SU-DHL-6 (cell line): Measurements from ENCODE around the gene BMP10.

ENCODE experiments used
- H2AFZ ChIP-seq: fragments of 200-600 bp; sonication (generic); 2 replicates; pipeline ENCODE4 v1.6.1; 2014; ENCODE audit warnings: low read depth, mild to moderate bottlenecking, moderate library complexity, mixed read lengths, antibody characterized with exemption, low read length; ENCODE audit not compliant: severe bottlenecking
- H3F3A ChIP-seq: fragments of 200-600 bp; shearing (Covaris generic); 2 replicates; pipeline ENCODE4 v1.6.0; 2016; ENCODE audit warnings: antibody characterized with exemption, mild to moderate bottlenecking; ENCODE audit not compliant: insufficient read depth
- H3K27ac ChIP-seq: fragments of 200-600 bp; sonication (generic); 2 replicates; pipeline ENCODE4 v1.5.1; 2016; ENCODE audit warnings: low read depth, mild to moderate bottlenecking, low read length, moderate library complexity, mixed read lengths
- H3K27me3 ChIP-seq: fragments of 200-600 bp; sonication (generic), shearing (Covaris generic); 2 replicates; pipeline ENCODE4 v1.6.0; 2014; ENCODE audit warnings: mild to moderate bottlenecking, low read length
- H3K36me3 ChIP-seq: fragments of 200-600 bp; sonication (generic); 2 replicates; pipeline ENCODE4 v1.6.1; 2014; ENCODE audit warnings: mild to moderate bottlenecking, low read length, mixed read lengths
- H3K4me2 ChIP-seq: fragments of 300-600, 200-600 bp; shearing (Covaris generic), sonication (generic); 2 replicates; pipeline ENCODE4 v1.6.0; 2014; ENCODE audit warnings: low read length, low read depth, mild to moderate bottlenecking; ENCODE audit not compliant: poor library complexity, severe bottlenecking
- H3K4me3 ChIP-seq: fragments of 200-600 bp; sonication (generic); 2 replicates; pipeline ENCODE4 v1.5.1; 2014; ENCODE audit warnings: antibody characterized with exemption, low read length, mild to moderate bottlenecking, mixed read lengths; ENCODE audit not compliant: insufficient read depth, poor library complexity, severe bottlenecking
- H3K79me2 ChIP-seq: fragments of 200-600 bp; sonication (generic); 2 replicates; pipeline ENCODE4 v1.6.1; 2014; ENCODE audit warnings: mild to moderate bottlenecking, low read length, moderate library complexity; ENCODE audit not compliant: insufficient read depth
- H3K9ac ChIP-seq: fragments of 200-600 bp; sonication (generic); 2 replicates; pipeline ENCODE4 v1.7.0; 2014; ENCODE audit warnings: mild to moderate bottlenecking, low read length
- H3K9me2 ChIP-seq: fragments of 200-600 bp; sonication (generic); replicated peaks from 2 replicates; pipeline ENCODE4 v1.6.1; 2014; ENCODE audit warnings: low read length; ENCODE audit not compliant: insufficient read depth
- H3K9me3 ChIP-seq: fragments of 200-600 bp; sonication (generic); 2 replicates; pipeline ENCODE4 v1.6.1; 2014; ENCODE audit warnings: low read length, mixed read lengths; ENCODE audit not compliant: insufficient read depth
- H4K20me1 ChIP-seq: fragments of 200-600 bp; sonication (generic); 2 replicates; pipeline ENCODE4 v1.6.1; 2014; ENCODE audit warnings: low read depth, mild to moderate bottlenecking, antibody characterized with exemption, low read length, moderate library complexity, mixed read lengths
- EZH2phosphoT487 ChIP-seq: fragments of 200-600 bp; sonication (generic), shearing (Covaris generic); conservative IDR thresholded peaks from 2 replicates; pipeline ENCODE4 v1.6.1; 2018; ENCODE audit warnings: mild to moderate bottlenecking, antibody characterized with exemption, low read length, moderate library complexity, mixed read lengths
- TF ChIP-seq, protein P1 (sequence below): fragments of 200-600 bp; sonication (generic); IDR thresholded peaks from one replicate; pipeline ENCODE4 v1.5.1; 2017; ENCODE audit warnings: antibody characterized with exemption, mild to moderate bottlenecking, low read length, moderate library complexity; ENCODE audit not compliant: insufficient read depth, poor library complexity, severe bottlenecking

The BMP10 gene

GRCh38 chr2:68819556-68819955 lies 51.6 kb downstream of the BMP10 start:
- no peak overlapping the region for H3K9ac ChIP-seq
- H3K4me2 ChIP-seq, result no peak overlapping the region
- no peaks in the 10 kb centered on the region for H3K9me3 ChIP-seq
- H3K79me2 ChIP-seq, result no peaks in the 10 kb centered on the region
- no peaks in the 10 kb centered on the region for H3K27me3 ChIP-seq
- H2AFZ ChIP-seq, result no peak overlapping the region
- no peaks in the 10 kb centered on the region; the same call in 1 of the 2 replicates for H4K20me1 ChIP-seq
- no peak overlapping the region for H3K4me3 ChIP-seq
- TF ChIP-seq EZH2phosphoT487, result no peak
- TF ChIP-seq, protein P1, sequence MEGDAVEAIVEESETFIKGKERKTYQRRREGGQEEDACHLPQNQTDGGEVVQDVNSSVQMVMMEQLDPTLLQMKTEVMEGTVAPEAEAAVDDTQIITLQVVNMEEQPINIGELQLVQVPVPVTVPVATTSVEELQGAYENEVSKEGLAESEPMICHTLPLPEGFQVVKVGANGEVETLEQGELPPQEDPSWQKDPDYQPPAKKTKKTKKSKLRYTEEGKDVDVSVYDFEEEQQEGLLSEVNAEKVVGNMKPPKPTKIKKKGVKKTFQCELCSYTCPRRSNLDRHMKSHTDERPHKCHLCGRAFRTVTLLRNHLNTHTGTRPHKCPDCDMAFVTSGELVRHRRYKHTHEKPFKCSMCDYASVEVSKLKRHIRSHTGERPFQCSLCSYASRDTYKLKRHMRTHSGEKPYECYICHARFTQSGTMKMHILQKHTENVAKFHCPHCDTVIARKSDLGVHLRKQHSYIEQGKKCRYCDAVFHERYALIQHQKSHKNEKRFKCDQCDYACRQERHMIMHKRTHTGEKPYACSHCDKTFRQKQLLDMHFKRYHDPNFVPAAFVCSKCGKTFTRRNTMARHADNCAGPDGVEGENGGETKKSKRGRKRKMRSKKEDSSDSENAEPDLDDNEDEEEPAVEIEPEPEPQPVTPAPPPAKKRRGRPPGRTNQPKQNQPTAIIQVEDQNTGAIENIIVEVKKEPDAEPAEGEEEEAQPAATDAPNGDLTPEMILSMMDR, result no peak
- H3K9me2 ChIP-seq, result no peaks in the 10 kb centered on the region
- H3K27ac ChIP-seq, result no peak overlapping the region
- no peaks in the 10 kb centered on the region for H3F3A ChIP-seq
- peaks cover 61% of the 10 kb centered on the region for H3K36me3 ChIP-seq

DNA sequence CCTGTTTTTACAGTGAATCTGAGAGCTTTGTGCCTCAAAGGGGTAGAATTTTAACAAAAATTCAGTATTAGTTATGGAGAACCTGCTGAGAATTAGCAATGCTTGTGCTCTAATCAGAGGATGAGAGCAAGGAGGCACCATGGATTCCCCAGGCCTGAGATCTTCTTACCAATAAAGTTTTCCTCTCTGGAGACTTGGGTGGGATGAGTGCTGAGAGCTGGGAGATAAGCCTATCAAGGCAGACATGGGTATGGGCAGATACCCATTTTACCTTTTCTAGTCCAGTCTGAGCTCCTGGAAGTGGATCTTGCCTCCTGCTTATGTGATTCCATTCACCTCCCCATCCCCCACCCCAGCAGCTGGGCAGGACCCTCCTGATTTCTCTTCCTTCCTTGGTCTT lies 53.9 kb downstream of the BMP10 start:
- peaks cover 61% of the 10 kb centered on the region for H3K36me3 ChIP-seq
- no peaks in the 10 kb centered on the region; the same call in 1 of the 2 replicates for H4K20me1 ChIP-seq
- H2AFZ ChIP-seq, result no peak overlapping the region
- H3K27me3 ChIP-seq, result no peaks in the 10 kb centered on the region
- no peaks in the 10 kb centered on the region for H3F3A ChIP-seq
- H3K79me2 ChIP-seq, result no peaks in the 10 kb centered on the region
- H3K4me3 ChIP-seq, result no peak overlapping the region
- H3K9me2 ChIP-seq, result no peaks in the 10 kb centered on the region
- no peak for TF ChIP-seq EZH2phosphoT487
- TF ChIP-seq, protein P1, result no peak
- no peak overlapping the region for H3K9ac ChIP-seq
- H3K9me3 ChIP-seq, result no peaks in the 10 kb centered on the region
- H3K27ac ChIP-seq, result no peak overlapping the region
- no peak overlapping the region for H3K4me2 ChIP-seq
